NT2/D1 (cell line): ENCODE results near the gene IBSP.

Source experiments
- DNase-seq: peaks from one replicate; pipeline ENCODE4 v3.0.0-alpha.2; 2011; ENCODE audit warnings: low read depth, low spot score
- H3K27me3 ChIP-seq: 2 replicates; pipeline ENCODE4 v1.6.0; 2011; ENCODE audit warnings: mild to moderate bottlenecking; ENCODE audit not compliant: insufficient read length, insufficient read depth
- H3K36me3 ChIP-seq: 2 replicates; pipeline ENCODE4 v1.6.1; 2011; ENCODE audit warnings: mild to moderate bottlenecking, low read length, mixed read lengths; ENCODE audit not compliant: insufficient read depth, insufficient read length
- H3K4me1 ChIP-seq: 2 replicates; pipeline ENCODE4 v1.5.1; 2011; ENCODE audit not compliant: insufficient read depth, insufficient read length
- H3K4me3 ChIP-seq: 2 replicates; pipeline ENCODE4 v1.5.1; 2011; ENCODE audit warnings: low read depth; ENCODE audit not compliant: insufficient read length
- H3K9ac ChIP-seq: 2 replicates; pipeline ENCODE4 v1.6.0; 2011; ENCODE audit warnings: low read depth; ENCODE audit not compliant: insufficient read length
- H3K9me3 ChIP-seq: 2 replicates; pipeline ENCODE4 v1.5.1; 2011; ENCODE audit warnings: mild to moderate bottlenecking, low read length; ENCODE audit not compliant: insufficient read depth
- SUZ12 ChIP-seq: IDR thresholded peaks from 2 replicates; pipeline ENCODE4 v1.6.1; 2011; ENCODE audit not compliant: insufficient read length, insufficient read depth; ENCODE audit errors: extremely low read depth
- YY1 ChIP-seq: IDR thresholded peaks from 2 replicates; pipeline ENCODE4 v1.6.1; 2011; ENCODE audit not compliant: insufficient read length, insufficient read depth
- ZNF274 ChIP-seq: IDR thresholded peaks from 2 replicates; pipeline ENCODE4 v1.6.1; 2011; ENCODE audit warnings: mild to moderate bottlenecking, low read depth, low read length

IBSP gene

DNA sequence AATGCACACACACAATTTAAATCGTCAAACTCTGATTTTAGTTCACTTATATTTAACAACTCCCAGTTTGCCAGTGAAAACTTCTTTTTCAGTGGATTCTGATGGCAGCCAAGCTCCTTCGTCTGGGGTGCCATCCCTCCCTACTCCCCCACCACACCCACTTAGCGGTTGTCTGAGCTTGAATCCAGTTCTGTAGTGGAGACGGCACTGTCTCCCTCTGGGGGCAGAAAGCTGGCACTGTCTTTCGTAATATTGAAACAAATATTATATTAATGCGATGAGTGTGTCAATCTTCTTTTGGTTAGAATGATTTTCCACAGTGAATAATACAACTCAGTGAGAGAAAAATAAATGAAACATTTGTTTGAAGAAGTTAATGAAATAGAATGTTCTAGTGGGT, 38.9 kb downstream of the IBSP start:
- Histone ChIP-seq H3K9ac (no peak overlapping the region), H3K27me3 (no peaks in the 10 kb centered on the region), H3K4me1 (no peaks in the 10 kb centered on the region), H3K4me3 (no peak overlapping the region), H3K36me3 (no peaks in the 10 kb centered on the region), H3K9me3 (no peaks in the 10 kb centered on the region)
- no peak for DNase-seq
- TF ChIP-seq ZNF274 (no peak), SUZ12 (no peak), YY1 (no peak)

DNA sequence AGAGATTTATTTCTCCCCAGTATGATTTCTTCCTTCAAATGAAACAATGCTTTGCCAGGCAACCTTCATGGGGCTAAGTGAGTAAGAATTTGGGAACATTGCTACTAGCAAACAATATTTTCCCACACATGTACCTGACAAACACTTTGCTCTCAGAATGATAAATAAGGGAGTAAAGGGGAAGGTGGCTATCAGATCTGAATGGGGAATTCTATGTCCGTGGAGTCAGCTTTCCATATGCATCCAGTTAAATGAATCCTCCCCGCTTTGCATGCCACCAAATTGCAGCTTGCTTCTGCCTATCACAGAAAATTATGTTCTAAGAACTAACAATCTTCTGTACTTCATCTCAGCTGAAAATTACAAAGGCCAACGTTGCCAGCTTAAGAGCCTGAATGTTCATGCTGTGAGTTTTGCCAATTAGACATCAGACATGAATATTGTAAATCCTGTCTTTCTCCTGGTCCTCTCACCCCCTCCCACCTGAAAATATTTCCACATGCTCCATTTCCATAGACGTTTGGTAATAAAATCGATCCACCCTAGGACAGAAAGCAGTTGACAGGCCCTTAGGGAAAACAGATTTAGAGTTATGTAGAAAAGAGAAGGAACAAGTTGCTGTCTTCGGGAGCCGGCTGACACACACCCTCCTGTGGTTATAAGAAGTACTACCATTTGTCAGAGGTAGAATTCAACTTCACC, 39.7 kb downstream of the IBSP start:
- TF ChIP-seq SUZ12: no peak
- no peak for TF ChIP-seq YY1
- TF ChIP-seq ZNF274: no peak
- H3K27me3 ChIP-seq: no peaks in the 10 kb centered on the region
- DNase-seq: peak; percentile 9
- no peak overlapping the region for H3K4me3 ChIP-seq
- no peak overlapping the region for H3K9ac ChIP-seq
- H3K4me1 ChIP-seq: no peaks in the 10 kb centered on the region
- no peaks in the 10 kb centered on the region for H3K9me3 ChIP-seq
- H3K36me3 ChIP-seq: no peaks in the 10 kb centered on the region

DNA sequence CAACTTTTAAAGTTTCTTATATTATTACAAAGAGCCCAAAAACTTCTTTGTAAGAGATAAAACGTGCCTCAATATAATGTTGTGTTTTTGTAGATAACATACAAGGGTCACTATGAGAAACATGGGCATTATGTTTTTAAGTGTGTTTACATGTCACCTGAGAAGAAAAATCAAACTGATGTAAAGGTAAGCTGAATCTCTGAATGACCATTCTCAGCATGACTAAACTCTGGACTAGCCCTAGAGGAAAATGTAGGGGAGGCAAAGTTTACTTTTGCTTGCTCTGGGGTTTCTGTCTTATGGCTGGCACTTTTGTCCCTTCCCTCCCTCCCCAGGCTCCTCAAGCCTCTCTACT, 40.2 kb downstream of the IBSP start:
- no peak for DNase-seq
- Histone ChIP-seq H3K9ac (no peak overlapping the region), H3K27me3 (no peaks in the 10 kb centered on the region), H3K9me3 (no peaks in the 10 kb centered on the region), H3K4me1 (no peaks in the 10 kb centered on the region), H3K4me3 (no peak overlapping the region), H3K36me3 (no peaks in the 10 kb centered on the region)
- TF ChIP-seq SUZ12 (no peak), ZNF274 (no peak), YY1 (no peak)

DNA sequence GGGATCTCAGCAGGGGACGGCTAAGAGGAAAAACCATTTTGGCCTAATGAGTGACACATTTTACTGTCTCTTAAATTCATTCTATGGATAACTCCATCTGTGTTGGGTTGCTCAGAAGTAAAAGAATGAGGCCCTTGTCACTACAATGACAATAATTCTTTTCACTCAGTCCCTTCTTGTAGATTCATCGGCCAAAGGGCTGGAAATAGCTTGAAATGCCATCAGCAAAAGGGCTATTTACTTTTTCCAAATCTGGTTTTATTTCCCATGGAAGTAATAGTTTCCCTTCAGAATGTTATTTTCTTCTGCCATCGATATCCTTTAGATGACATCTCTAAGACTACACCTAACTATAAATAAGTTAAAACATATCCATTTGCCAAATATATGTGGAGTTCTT, 40.8 kb downstream of the IBSP start:
- no peaks in the 10 kb centered on the region for H3K36me3 ChIP-seq
- H3K9ac ChIP-seq: no peak overlapping the region
- no peaks in the 10 kb centered on the region for H3K4me1 ChIP-seq
- H3K27me3 ChIP-seq: no peaks in the 10 kb centered on the region
- H3K4me3 ChIP-seq: no peak overlapping the region
- H3K9me3 ChIP-seq: no peaks in the 10 kb centered on the region
- no peak for TF ChIP-seq SUZ12
- no peak for TF ChIP-seq ZNF274
- no peak for TF ChIP-seq YY1
- DNase-seq: no peak

DNA sequence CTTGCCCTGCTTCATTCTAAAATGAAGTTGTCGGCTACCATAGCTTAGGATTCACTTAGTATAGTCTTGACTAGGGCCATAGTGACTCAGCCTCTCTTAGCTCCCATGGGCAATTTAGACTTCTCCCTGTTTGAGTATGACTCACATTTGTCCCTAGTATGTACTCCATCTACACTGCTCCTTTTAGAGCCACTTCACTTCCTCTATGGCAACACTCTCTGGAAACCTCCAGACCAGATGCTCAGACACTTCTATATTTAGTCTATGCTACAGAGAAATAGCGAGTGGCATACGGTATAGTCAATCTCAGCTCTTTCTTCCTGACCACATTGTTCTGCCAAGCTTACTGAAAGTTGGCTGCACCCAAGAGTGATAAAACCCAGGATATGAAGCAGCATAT, 44.6 kb downstream of the IBSP start:
- Histone ChIP-seq H3K9ac (no peak overlapping the region), H3K36me3 (no peaks in the 10 kb centered on the region), H3K27me3 (no peaks in the 10 kb centered on the region), H3K9me3 (no peaks in the 10 kb centered on the region), H3K4me3 (no peak overlapping the region), H3K4me1 (no peaks in the 10 kb centered on the region)
- no peak for TF ChIP-seq YY1
- TF ChIP-seq ZNF274: no peak
- no peak for TF ChIP-seq SUZ12
- no peak for DNase-seq

DNA sequence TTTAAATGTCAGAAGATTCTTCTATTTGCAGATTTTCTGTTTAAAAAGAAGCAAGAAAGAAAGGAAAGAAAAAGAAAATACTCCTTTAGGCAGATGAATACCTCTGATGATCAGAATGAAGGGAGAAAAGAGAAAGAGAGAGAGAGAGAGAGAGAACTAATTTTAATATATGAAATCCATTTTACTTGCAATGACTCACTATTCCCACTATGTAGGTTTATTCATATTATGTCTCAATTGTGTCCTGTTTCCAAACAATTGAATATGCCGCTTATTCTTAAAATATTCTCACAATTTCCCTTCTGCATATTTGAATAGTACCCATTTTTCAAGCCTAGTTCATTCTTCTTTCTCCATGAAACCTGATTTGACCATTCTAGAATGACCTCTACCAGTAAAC, 45.1 kb downstream of the IBSP start:
- TF ChIP-seq YY1: no peak
- no peak for TF ChIP-seq SUZ12
- Histone ChIP-seq H3K4me1 (no peaks in the 10 kb centered on the region), H3K27me3 (no peaks in the 10 kb centered on the region), H3K4me3 (no peak overlapping the region), H3K9me3 (no peaks in the 10 kb centered on the region), H3K36me3 (no peaks in the 10 kb centered on the region), H3K9ac (no peak overlapping the region)
- no peak for DNase-seq

DNA sequence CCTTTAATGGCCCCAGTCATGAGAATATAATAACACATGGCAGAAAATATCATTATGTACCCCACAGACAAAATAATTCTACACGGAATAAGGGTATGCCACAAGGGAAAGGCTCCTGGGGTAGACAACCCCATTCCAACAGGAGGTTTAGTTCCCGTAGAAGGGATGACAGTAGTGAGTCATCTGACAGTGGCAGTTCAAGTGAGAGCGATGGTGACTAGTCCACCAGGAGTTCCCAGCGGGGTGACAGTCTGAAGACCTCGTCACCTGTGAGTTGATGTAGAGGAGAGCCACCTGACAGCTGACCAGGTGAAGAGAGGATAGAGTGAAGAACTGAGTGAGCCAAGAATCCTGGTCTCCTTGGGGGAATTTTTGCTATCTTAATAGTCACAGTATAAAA, 46.9 kb downstream of the IBSP start:
- Histone ChIP-seq H3K9ac (no peak overlapping the region), H3K36me3 (no peaks in the 10 kb centered on the region), H3K27me3 (no peaks in the 10 kb centered on the region), H3K9me3 (no peaks in the 10 kb centered on the region), H3K4me3 (no peak overlapping the region), H3K4me1 (no peaks in the 10 kb centered on the region)
- no peak for TF ChIP-seq YY1
- no peak for TF ChIP-seq SUZ12
- TF ChIP-seq ZNF274: no peak
- DNase-seq: no peak
